ENCODE results near the gene BSDC1. TPM values are rescaled to one million over a fixed set of nuclear protein-coding genes. Genes with fewer than 3 reads are reported as not detected.

Gene BSDC1
- total and polyA plus RNA-seq, 9 donors = 54.9 to 107 (median 72.9) TPM

DNA sequence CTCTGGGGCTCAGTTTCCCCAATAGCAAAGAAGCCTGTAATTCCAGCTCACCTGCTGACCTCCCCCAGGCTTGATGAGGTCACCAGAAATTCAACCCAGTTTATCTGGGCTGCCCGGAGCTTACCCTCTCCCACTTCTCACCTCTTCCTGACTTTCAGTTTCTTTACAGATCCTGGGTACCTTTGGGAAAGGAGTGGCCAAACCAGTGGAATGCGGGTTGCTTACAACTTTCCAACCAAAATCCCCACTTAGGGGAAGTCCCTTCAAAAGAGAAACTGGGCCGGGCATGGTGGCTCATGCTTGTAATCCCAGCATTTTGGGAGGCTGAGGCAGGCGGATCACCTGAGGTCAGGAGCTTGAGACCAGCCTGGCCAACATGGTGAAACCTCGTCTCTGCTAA is 52.3 kb downstream of the BSDC1 start:
- Histone ChIP-seq H3K4me3 (no peak overlapping the region), H3K27me3 (no peaks in the 10 kb centered on the region), H3K27ac (peak overlapping the region; percentile 38 to 40), H3K4me1 (ENCODE audit: insufficient read depth) (peaks cover 1% of the 10 kb centered on the region), H3K9me3 (no peaks in the 10 kb centered on the region), H3K36me3 (no peaks in the 10 kb centered on the region)
- DNase-seq = peak in 1 of 5 donors; percentile 32
- intact Hi-C loops (cut with DNase I) = no loop called here
- no peak for TF ChIP-seq EP300 (IDR thresholded peaks at IDR 0.05)
- TF ChIP-seq, protein P1, sequence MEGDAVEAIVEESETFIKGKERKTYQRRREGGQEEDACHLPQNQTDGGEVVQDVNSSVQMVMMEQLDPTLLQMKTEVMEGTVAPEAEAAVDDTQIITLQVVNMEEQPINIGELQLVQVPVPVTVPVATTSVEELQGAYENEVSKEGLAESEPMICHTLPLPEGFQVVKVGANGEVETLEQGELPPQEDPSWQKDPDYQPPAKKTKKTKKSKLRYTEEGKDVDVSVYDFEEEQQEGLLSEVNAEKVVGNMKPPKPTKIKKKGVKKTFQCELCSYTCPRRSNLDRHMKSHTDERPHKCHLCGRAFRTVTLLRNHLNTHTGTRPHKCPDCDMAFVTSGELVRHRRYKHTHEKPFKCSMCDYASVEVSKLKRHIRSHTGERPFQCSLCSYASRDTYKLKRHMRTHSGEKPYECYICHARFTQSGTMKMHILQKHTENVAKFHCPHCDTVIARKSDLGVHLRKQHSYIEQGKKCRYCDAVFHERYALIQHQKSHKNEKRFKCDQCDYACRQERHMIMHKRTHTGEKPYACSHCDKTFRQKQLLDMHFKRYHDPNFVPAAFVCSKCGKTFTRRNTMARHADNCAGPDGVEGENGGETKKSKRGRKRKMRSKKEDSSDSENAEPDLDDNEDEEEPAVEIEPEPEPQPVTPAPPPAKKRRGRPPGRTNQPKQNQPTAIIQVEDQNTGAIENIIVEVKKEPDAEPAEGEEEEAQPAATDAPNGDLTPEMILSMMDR (IDR thresholded peaks at IDR 0.05) = no peak
- WGBS, 3 donors = 59 to 69% (median 66%) methylated on average over 5 of the region's 5 CpGs

DNA sequence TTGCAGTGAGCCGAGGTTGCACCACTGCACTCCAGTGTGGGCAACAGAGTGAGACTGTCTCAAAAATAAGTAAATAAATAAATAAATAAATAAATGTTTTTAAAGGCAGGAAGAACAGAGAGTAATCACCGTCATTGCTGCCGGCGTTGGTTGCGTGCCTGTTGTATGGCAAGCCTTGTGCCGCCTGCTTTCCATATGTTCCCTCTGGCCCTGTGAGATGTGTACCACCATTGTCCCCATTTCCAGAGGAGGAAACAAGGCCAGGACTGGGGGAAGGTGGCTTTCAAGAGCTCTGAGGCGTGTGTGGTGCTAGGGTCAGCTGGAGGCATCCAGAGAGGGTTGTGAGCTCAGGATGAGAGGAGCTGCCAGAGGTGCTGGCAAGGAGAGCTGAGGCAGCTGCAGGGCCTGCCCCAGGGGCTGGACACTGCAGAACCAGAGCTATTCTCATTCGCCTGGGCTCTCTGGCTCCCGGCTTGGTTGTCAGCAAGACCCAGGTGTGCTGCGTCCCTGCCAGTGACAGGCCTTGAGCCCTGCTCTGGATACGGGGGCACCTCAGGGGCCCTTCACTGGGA is 53.0 kb downstream of the BSDC1 start:
- no peaks in the 10 kb centered on the region for H3K27me3 ChIP-seq
- no peaks in the 10 kb centered on the region for H3K9me3 ChIP-seq
- WGBS, 3 donors = 79 to 84% (median 82%) methylated on average over 11 of the region's 11 CpGs
- intact Hi-C loops (cut with DNase I) = no loop called here
- H3K36me3 ChIP-seq = no peaks in the 10 kb centered on the region
- H3K27ac ChIP-seq = peak overlapping the region in 1 of 2 donors; percentile 40
- no peak for TF ChIP-seq POLR2A (IDR thresholded peaks at IDR 0.05)
- peak in 2 of 5 donors; percentile 43 to 61 for DNase-seq
- no peak overlapping the region for H3K4me3 ChIP-seq
- peaks cover 5% of the 10 kb centered on the region for H3K4me1 ChIP-seq (ENCODE audit: insufficient read depth)

DNA sequence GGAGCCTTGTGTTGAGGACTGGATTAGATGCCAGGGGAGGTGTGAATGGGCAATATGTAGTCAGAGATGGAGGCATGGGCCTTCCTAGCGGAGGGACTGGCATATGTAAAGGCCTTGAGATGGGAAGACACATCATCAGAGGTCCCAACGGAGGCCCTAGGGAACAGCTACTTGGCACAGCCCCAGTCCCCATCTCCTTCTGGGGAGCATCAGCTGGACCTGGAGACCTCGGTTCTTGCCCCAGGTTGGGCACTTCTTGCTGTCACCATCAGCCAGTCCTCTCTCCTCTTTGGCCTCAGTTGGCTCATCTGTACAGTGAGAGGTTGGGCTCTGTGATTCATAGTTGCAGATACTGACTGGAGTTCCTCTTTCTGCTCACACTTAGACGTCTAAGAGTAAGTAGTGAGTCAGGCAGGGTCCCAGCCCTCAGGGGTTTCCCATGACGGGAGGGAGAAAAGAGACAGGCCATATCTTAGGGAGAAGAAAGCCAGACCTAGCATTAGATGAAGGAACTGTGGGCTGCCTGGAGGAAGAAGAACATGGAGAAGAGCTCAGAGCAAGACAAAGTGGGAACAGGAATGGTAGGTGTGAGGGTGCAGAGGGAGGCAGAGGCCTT is 54.8 kb downstream of the BSDC1 start:
- intact Hi-C loops (cut with DNase I) = no loop called here
- Histone ChIP-seq H3K27ac (no peak overlapping the region), H3K4me1 (ENCODE audit: insufficient read depth) (peaks cover 3% of the 10 kb centered on the region)

DNA sequence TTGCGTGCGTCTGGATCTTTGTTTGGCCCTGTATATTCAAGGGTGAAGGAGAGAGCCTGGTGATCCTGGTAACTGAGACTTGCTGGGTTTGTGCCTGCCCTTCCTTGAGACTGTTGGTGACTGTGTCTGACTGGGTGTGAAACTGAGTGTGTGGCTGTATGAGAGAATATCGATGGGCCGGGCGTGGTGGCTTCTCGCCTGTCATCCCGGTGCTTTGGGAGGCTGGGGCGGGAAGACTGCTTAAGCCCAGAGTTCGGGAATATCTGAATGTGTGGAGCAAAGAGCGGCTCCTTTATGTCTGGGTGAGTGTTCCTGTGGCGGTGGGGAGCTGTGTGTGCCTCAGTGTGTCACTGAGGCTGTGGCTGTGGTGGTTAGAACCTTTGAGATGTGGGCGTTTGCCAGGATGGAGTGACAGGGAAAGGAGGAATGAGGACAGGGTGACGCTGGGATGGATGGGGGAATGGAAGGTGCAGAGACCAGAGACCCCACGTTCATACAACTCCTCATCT is 55.5 kb downstream of the BSDC1 start:
- TF ChIP-seq POLR2A (IDR thresholded peaks at IDR 0.05) (no peak), EP300 (IDR thresholded peaks at IDR 0.05) (no peak)
- TF ChIP-seq, protein P1 (IDR thresholded peaks at IDR 0.05) = no peak
- intact Hi-C loops (cut with DNase I) = no loop called here

More for the DNA sequence above, 54.8 kb downstream of the BSDC1 start:
- 64 to 81% (median 77%) methylated on average over 5 of the region's 5 CpGs for WGBS, 3 donors
- Histone ChIP-seq H3K9me3 (no peaks in the 10 kb centered on the region), H3K36me3 (no peaks in the 10 kb centered on the region), H3K4me3 (no peak overlapping the region), H3K27me3 (no peaks in the 10 kb centered on the region)
- TF ChIP-seq, protein P1 (IDR thresholded peaks at IDR 0.05) = no peak
- TF ChIP-seq POLR2A (IDR thresholded peaks at IDR 0.05) = no peak
- peak in 1 of 5 donors; percentile 14 for DNase-seq

More for the DNA sequence above, 55.5 kb downstream of the BSDC1 start:
- Histone ChIP-seq H3K4me3 (no peak overlapping the region), H3K36me3 (no peaks in the 10 kb centered on the region), H3K9me3 (no peaks in the 10 kb centered on the region), H3K27ac (no peak overlapping the region), H3K4me1 (ENCODE audit: insufficient read depth) (peaks cover 3% of the 10 kb centered on the region), H3K27me3 (no peaks in the 10 kb centered on the region)
- no peak for DNase-seq
- 93 to 96% (median 95%) methylated on average over 14 of the region's 14 CpGs for WGBS, 3 donors

All from ovary (tissue), 9 donors.